Type B pancreatic cell (in vitro differentiated cells): ENCODE data around the gene LMO4. TPM values are rescaled to one million over a fixed set of nuclear protein-coding genes. Genes with fewer than 3 reads are reported as not detected.

Experiments
- DNase-seq: peaks from one replicate; pipeline ENCODE4 v3.0.0; 2021; ENCODE audit warnings: mixed read lengths; ENCODE audit not compliant: unreplicated experiment; ENCODE audit errors: extremely low spot score
- H3K27ac Mint-ChIP-seq: 2 replicates; pipeline ENCODE4 v1.8.0; 2021; ENCODE audit warnings: mild to moderate bottlenecking, mixed read lengths
- H3K27me3 Mint-ChIP-seq: 2 replicates; pipeline ENCODE4 v1.8.0; 2021; ENCODE audit warnings: mixed read lengths
- H3K36me3 Mint-ChIP-seq: 2 replicates; pipeline ENCODE4 v1.8.0; 2021; ENCODE audit warnings: mixed read lengths
- H3K4me1 Mint-ChIP-seq: one replicate; pipeline ENCODE4 v1.8.0; 2021; ENCODE audit warnings: mixed read lengths; ENCODE audit not compliant: unreplicated experiment
- H3K4me3 Mint-ChIP-seq: 2 replicates; pipeline ENCODE4 v1.8.0; 2021; ENCODE audit warnings: mild to moderate bottlenecking, mixed read lengths
- H3K9me3 Mint-ChIP-seq: 2 replicates; pipeline ENCODE4 v1.8.0; 2021; ENCODE audit warnings: mixed read lengths
- CTCF ChIP-seq: fragments of 200-600 bp; sonication (generic); conservative IDR thresholded peaks from 2 replicates; pipeline ENCODE4 v1.5.0; 2021; ENCODE audit warnings: antibody characterized with exemption, mild to moderate bottlenecking
- total RNA-seq: library from RNA; stranded (reverse); gene quantifications from 2 replicates; pipeline ENCODE4 v1.2.1, GENCODE V29; 2021; ENCODE audit warnings: low replicate concordance

The LMO4 gene
- total RNA-seq, 1 donor from 2014 or later = 114 TPM

GRCh38 chr1:87334351-87335174 lies 5.9 kb downstream of the LMO4 start:
- H3K9me3 Mint-ChIP-seq = no peaks in the 10 kb centered on the region
- peak; percentile 69 for TF ChIP-seq CTCF
- no peaks in the 10 kb centered on the region for H3K27me3 Mint-ChIP-seq
- DNase-seq = no peak
- peak overlapping the region; percentile 99 for H3K27ac Mint-ChIP-seq
- peak overlapping the region; percentile 96 for H3K4me3 Mint-ChIP-seq
- peaks cover 42% of the 10 kb centered on the region for H3K36me3 Mint-ChIP-seq
- peaks cover 52% of the 10 kb centered on the region for H3K4me1 Mint-ChIP-seq

- Mint-ChIP-seq H3K4me3 (peak overlapping the region; percentile 96), H3K27me3 (no peaks in the 10 kb centered on the region), H3K27ac (peak overlapping the region; percentile 99), H3K9me3 (no peaks in the 10 kb centered on the region), H3K36me3 (peaks cover 48% of the 10 kb centered on the region), H3K4me1 (peaks cover 52% of the 10 kb centered on the region)
- peak; percentile 54 for TF ChIP-seq CTCF
- peak; percentile 72 for DNase-seq
Observed at GRCh38 chr1:87335175-87335884, 6.7 kb downstream of the LMO4 start.

- no peaks in the 10 kb centered on the region for H3K9me3 Mint-ChIP-seq
- H3K27ac Mint-ChIP-seq = peak overlapping the region; percentile 62
- TF ChIP-seq CTCF = no peak
- peaks cover 58% of the 10 kb centered on the region for H3K4me1 Mint-ChIP-seq
- H3K36me3 Mint-ChIP-seq = peaks cover 58% of the 10 kb centered on the region
- no peak for DNase-seq
- H3K27me3 Mint-ChIP-seq = no peaks in the 10 kb centered on the region
- peak overlapping the region; percentile 82 for H3K4me3 Mint-ChIP-seq
Observed at GRCh38 chr1:87336623-87337067, 8.0 kb downstream of the LMO4 start.

GRCh38 chr1:87337606-87338005 lies 8.9 kb downstream of the LMO4 start:
- Mint-ChIP-seq H3K4me3 (peak overlapping the region; percentile 31), H3K27ac (no peak overlapping the region), H3K9me3 (no peaks in the 10 kb centered on the region), H3K4me1 (peaks cover 57% of the 10 kb centered on the region), H3K36me3 (peaks cover 59% of the 10 kb centered on the region), H3K27me3 (no peaks in the 10 kb centered on the region)
- DNase-seq = no peak
- TF ChIP-seq CTCF = no peak

GRCh38 chr1:87338566-87338965 lies 9.9 kb downstream of the LMO4 start:
- Mint-ChIP-seq H3K27me3 (no peaks in the 10 kb centered on the region), H3K36me3 (peaks cover 59% of the 10 kb centered on the region), H3K9me3 (no peaks in the 10 kb centered on the region), H3K27ac (no peak overlapping the region), H3K4me3 (peak overlapping the region; percentile 5), H3K4me1 (peaks cover 48% of the 10 kb centered on the region)
- TF ChIP-seq CTCF = no peak
- no peak for DNase-seq
